Measurements from ENCODE around the gene SLC25A29. TPM values are rescaled to one million over a fixed set of nuclear protein-coding genes. Genes with fewer than 3 reads are reported as not detected.
A peak's percentile ranks its signal among the peaks of the same experiment; 100 is the strongest.

The SLC25A29 gene
- total and polyA plus RNA-seq, 2 donors from 2014 or later = 88.5 to 152 TPM

DNA sequence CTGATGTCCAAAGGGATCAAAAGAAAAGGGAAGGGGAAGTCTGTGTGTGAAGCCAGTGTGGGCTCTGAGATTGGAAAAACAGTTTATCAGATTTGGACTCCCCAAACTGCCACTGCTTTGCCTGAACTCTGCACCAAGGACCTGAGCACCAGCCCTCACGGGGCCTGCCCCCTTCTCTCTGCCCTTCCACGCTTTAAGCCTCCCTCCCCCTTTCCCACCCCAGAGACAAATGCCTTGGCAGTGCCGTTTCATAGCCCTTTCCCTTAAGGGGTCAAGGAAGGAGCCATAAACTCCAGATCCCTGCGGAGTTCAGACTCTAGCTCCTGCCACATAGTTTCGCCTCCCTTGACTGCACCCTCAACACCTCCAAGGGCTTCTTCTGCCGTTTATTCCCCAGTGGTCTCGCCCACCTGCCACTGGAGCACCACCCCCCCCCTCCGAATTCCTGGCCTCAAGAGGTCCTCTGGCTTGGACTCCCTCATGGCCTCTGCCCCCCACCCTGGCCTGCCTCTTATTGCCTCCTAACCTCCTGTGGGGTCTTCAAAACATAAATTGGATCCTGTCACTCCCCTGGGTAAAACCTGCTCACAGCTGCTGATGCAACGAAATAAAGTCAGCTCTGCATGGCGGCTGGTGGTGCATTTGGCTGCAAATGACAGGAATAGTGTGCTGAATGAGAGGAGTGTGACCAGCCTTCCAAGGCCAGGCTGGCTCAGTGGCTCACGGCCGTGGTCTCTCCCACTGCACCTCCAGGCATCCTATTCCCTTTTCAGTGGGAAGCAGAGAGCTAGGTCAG, 18.8 kb downstream of the SLC25A29 start:
- no peak overlapping the region for H3K4me3 ChIP-seq (ENCODE audit: low read length in 3 of 3)
- no peaks in the 10 kb centered on the region for H3K27me3 ChIP-seq (ENCODE audit: control insufficient read depth, insufficient read depth, low read length)
- peaks cover 0 to 6% (median 0%) of the 10 kb centered on the region in 3 donors for H3K36me3 ChIP-seq (ENCODE audit: control insufficient read depth in 2 of 3, insufficient read depth in 3 of 3, low read length in 3 of 3)
- DNase-seq (peak in 2 of 5 donors; percentile 47 to 50), FAIRE-seq (no peak)
- H3K27ac ChIP-seq (ENCODE audit: low read depth in 2 of 2, low read length in 2 of 2) = no peak overlapping the region
- intact Hi-C loops (cut with DNase I) = no loop called here
- no peaks in the 10 kb centered on the region for H3K9me3 ChIP-seq (ENCODE audit: control insufficient read depth in 2 of 3, insufficient read depth in 1 of 3, low read length in 3 of 3)
- no peak overlapping the region for H3K9ac ChIP-seq (ENCODE audit: low read length in 3 of 3)
- H3K4me1 ChIP-seq (ENCODE audit: control insufficient read depth in 2 of 3, insufficient read depth in 2 of 3, low read depth in 1 of 3, low read length in 3 of 3) = peaks cover 0 to 28% (median 0%) of the 10 kb centered on the region in 3 donors
- TF ChIP-seq CTCF (IDR thresholded peaks at IDR 0.05; ENCODE audit: borderline replicate concordance, extremely low read depth, insufficient read depth) = no peak

- no peak for TF ChIP-seq CTCF (IDR thresholded peaks at IDR 0.05; ENCODE audit: borderline replicate concordance, extremely low read depth, insufficient read depth)
- Histone ChIP-seq H3K36me3 (ENCODE audit: control insufficient read depth in 2 of 3, insufficient read depth in 3 of 3, low read length in 3 of 3) (peaks cover 0 to 4% (median 0%) of the 10 kb centered on the region in 3 donors), H3K27ac (ENCODE audit: low read depth in 2 of 2, low read length in 2 of 2) (no peak overlapping the region), H3K9ac (ENCODE audit: low read length in 3 of 3) (no peak overlapping the region), H3K27me3 (ENCODE audit: control insufficient read depth, insufficient read depth, low read length) (no peaks in the 10 kb centered on the region), H3K9me3 (ENCODE audit: control insufficient read depth in 2 of 3, insufficient read depth in 1 of 3, low read length in 3 of 3) (no peaks in the 10 kb centered on the region), H3K4me1 (ENCODE audit: control insufficient read depth in 2 of 3, insufficient read depth in 2 of 3, low read depth in 1 of 3, low read length in 3 of 3) (peaks cover 0 to 33% (median 5%) of the 10 kb centered on the region in 3 donors), H3K4me3 (ENCODE audit: low read length in 3 of 3) (no peak overlapping the region)
- FAIRE-seq (no peak), DNase-seq (peak in 2 of 5 donors; percentile 72 to 74)
- intact Hi-C loops (cut with DNase I) = no loop called here
These were observed 19.6 kb downstream of the SLC25A29 start for GRCh38 chr14:100286484-100287191.

DNA sequence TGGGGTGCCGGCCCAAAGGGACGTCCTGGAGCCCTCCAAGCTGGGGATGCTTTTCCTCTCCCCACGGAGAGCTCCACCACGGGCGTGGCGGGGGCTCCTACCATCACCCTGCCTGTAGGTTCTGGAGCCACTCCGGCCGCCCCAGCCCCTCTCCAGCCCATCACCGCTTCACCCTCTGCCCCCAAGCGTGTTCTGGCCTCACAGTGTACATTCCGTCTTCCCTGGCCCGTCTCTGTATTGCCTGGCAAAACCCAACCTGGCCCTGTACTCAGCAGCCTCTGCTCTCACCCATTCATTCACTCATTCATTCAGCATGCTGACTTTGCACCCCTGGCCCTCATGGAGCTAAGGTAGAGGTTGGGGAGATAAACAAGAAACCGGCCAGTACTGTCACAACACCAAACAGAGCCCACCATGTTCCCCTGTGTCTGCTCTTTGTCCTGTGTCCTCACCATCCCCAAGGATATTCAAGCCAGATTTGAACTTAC, 20.3 kb downstream of the SLC25A29 start:
- Histone ChIP-seq H3K9ac (ENCODE audit: low read length in 3 of 3) (no peak overlapping the region), H3K27me3 (ENCODE audit: control insufficient read depth, insufficient read depth, low read length) (no peaks in the 10 kb centered on the region), H3K9me3 (ENCODE audit: control insufficient read depth in 2 of 3, insufficient read depth in 1 of 3, low read length in 3 of 3) (no peaks in the 10 kb centered on the region), H3K4me3 (ENCODE audit: low read length in 3 of 3) (peak overlapping the region in 2 of 3 donors; percentile 5 to 63), H3K27ac (ENCODE audit: low read depth in 2 of 2, low read length in 2 of 2) (no peak overlapping the region), H3K36me3 (ENCODE audit: control insufficient read depth in 2 of 3, insufficient read depth in 3 of 3, low read length in 3 of 3) (peaks cover 0 to under 1% (median 0%) of the 10 kb centered on the region in 3 donors), H3K4me1 (ENCODE audit: control insufficient read depth in 2 of 3, insufficient read depth in 2 of 3, low read depth in 1 of 3, low read length in 3 of 3) (peaks cover 0 to 38% (median 6%) of the 10 kb centered on the region in 3 donors)
- intact Hi-C loops (cut with DNase I) = no loop called here
- DNase-seq (no peak), FAIRE-seq (no peak)
- no peak for TF ChIP-seq CTCF (IDR thresholded peaks at IDR 0.05; ENCODE audit: borderline replicate concordance, extremely low read depth, insufficient read depth)

Measured in kidney (tissue), 14 donors.